D721Med (cell line): ENCODE measurements around the gene PGD.

Experiments
- DNase-seq: peaks from one replicate; pipeline ENCODE4 v3.0.0; 2011; ENCODE audit warnings: low spot score; ENCODE audit not compliant: insufficient read length
- FAIRE-seq: peaks from 2 replicates; lab custom pipeline; 2011; peaks lifted over from hg19 to GRCh38; lab: Jason Lieb, UNC
- TF ChIP-seq, protein P1 (sequence below): IDR thresholded peaks from 2 replicates; pipeline ENCODE4 v1.5.1; 2012; ENCODE audit warnings: mild to moderate bottlenecking, control low read depth; ENCODE audit not compliant: insufficient read depth; ENCODE audit errors: missing control alignments

Gene PGD

DNA sequence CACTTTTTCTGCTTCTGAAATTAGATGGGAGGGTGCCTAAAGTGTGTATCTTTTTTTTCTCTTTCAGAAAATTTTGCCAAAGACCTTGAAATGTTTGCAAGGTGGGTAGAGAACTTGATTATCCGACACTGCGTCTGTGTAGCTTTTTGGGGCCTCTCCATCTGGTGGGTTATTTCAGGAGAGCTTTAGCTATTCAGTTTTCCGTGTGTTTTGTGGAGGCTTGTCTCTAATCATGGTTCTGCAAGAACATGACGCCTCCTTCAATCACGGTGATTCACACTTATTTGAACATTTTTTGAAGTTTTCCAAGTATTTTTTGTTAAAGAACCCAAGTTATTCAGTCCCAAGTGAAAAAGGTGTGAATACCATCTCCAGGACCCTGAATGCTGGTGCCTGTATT lies 35.7 kb downstream of the PGD start:
- DNase-seq (no peak), FAIRE-seq (no peak)
- TF ChIP-seq, protein P1, sequence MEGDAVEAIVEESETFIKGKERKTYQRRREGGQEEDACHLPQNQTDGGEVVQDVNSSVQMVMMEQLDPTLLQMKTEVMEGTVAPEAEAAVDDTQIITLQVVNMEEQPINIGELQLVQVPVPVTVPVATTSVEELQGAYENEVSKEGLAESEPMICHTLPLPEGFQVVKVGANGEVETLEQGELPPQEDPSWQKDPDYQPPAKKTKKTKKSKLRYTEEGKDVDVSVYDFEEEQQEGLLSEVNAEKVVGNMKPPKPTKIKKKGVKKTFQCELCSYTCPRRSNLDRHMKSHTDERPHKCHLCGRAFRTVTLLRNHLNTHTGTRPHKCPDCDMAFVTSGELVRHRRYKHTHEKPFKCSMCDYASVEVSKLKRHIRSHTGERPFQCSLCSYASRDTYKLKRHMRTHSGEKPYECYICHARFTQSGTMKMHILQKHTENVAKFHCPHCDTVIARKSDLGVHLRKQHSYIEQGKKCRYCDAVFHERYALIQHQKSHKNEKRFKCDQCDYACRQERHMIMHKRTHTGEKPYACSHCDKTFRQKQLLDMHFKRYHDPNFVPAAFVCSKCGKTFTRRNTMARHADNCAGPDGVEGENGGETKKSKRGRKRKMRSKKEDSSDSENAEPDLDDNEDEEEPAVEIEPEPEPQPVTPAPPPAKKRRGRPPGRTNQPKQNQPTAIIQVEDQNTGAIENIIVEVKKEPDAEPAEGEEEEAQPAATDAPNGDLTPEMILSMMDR = no peak

DNA sequence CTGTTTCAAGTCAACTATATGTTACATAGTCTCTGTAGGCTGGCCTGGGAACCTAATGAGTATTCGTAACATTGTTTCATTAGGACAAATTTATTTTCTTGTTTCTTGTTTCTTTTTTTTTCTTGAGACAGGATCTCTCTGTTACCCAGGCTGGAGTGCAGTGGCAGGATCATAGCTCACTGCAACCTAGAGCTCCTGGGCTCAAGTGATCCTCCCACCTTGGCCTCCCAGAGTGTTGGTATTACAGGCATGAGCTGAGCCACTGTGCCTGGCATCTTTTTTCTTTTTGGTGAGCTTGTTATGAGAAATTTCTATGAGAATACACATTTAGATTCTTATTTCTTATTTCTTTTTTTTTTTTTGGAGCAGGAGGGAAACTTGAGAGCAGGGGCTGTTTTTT lies 38.2 kb downstream of the PGD start:
- TF ChIP-seq, protein P1 = no peak
- DNase-seq (no peak), FAIRE-seq (no peak)

DNA sequence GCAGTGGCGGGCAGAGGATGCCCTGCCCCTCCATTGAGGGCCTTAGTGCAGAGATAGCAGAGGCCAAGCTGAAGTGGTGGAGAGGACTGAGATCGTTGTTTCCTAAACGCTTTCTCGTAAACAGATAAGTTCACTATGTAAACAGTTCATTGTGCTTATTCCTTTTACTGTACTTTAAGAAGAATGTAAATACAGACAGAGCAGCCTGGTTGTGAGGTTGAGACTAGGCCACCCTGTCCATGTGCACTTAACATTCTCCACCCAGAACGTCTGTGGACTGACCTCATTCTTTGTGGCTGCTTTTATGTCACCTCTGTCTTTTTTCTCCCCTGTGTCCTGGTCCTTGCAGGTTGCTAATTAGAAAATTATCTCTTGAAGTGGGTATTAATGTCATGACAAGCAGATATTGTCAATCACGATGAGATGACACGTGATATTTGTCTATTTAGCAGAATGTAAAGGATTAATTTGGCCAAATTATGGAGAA lies 39.9 kb downstream of the PGD start:
- FAIRE-seq = no peak
- no peak for DNase-seq
- TF ChIP-seq, protein P1 = no peak

DNA sequence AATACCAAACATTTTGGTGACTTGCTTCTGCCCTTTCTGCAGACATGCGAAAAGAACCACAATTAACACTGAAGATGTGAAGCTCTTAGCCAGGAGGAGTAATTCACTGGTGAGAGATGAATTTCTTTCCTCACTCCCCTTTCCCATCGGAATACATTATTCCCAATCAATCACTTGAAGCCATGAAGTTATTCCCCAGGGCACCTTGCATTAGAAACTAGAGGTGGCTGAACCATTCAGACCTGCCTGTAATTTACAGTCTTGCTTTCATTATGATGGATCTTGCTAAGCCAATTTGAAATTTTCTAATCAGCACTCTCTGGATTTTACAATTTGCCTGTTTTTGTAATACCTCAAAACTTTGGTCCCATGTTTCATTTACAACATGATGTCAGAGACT lies 41.4 kb downstream of the PGD start:
- no peak for FAIRE-seq
- no peak for DNase-seq
- TF ChIP-seq, protein P1 = no peak

DNA sequence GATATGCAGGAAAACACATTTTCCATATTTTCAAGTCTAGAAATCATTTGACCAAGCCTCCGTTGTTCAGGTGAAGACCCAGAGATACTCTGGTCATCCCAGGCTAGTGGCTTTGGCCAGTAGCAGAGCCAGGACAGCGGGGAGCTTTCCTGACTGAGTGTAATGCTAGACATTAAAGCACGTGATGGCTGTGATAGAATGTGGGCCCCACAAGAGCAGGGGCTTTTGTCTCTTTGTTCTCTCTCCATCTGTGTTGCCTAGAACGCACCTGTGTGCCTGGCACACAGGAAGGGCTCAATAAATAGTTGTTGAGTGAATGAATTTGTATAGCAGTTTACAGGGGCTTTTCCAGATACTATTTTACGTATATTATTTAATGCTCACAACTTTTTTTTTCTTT lies 41.9 kb downstream of the PGD start:
- FAIRE-seq = no peak
- TF ChIP-seq, protein P1 = no peak
- no peak for DNase-seq

DNA sequence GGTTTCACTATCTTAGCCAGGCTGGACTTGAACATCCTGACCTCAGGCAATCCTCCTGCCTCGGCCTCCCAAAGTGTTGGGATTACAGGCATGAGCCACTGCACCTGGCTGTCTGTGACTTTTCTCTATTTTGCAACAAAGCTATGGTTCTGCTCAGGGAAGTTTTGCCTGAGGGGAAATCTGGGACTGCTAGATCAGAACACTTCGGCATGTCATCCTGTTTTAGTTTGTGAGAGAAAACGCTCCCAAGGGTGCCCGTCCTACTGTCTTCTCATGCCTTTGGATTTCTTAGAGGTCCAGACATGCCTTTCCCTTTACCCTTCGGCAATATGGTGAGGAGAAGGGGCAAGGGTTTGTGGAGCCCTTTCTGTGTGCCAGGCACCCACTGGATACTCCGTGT lies 45.4 kb downstream of the PGD start:
- no peak for FAIRE-seq
- TF ChIP-seq, protein P1 = no peak
- DNase-seq = no peak

DNA sequence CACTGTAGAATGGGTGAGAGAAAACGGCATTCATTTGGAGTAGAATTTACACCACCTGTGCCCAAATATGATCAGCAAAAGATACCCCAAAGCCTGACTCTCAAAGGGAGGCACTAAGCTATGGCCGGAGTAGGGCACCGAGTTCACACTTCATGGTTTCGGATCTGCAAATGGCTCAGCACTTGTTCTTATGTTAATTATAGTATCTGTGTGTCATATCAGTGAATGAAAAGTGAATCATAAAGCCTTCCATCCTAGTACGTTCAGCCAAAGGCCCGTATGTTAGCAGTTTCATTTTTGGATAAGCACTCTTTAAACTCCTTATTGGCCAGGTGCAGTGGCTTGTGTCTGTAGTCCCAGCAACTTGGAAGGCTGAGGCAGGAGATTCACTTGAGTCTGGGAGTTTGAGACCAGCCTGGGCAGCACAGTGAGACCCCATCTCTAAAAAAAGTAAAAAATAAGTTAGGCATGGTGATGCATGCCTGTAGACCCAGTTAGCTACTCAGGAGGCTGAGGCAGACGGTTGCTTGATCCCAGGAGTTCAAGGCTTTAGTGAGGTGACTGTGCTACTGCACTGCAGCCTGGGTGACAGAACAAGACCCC lies 46.0 kb downstream of the PGD start:
- no peak for FAIRE-seq
- DNase-seq = no peak
- TF ChIP-seq, protein P1 = no peak
